ENCODE data around the gene MYH9. TPM values are rescaled to one million over a fixed set of nuclear protein-coding genes. Genes with fewer than 3 reads are reported as not detected.

The MYH9 gene
- total and polyA plus RNA-seq, 4 donors = 32.3 to 150 (median 98.7) TPM

GRCh38 chr22:36302439-36303114 lies 85.2 kb downstream of the MYH9 start:
- Histone ChIP-seq H3K36me3 (ENCODE audit: control insufficient read depth in 4 of 4, insufficient read depth in 3 of 4, low read depth in 1 of 4, low read length in 3 of 4) (peaks cover 36 to 89% (median 70%) of the 10 kb centered on the region in 4 donors), H3K9ac (ENCODE audit: low read depth in 1 of 2, low read length in 2 of 2) (no peak overlapping the region), H3K9me3 (ENCODE audit: control insufficient read depth in 4 of 4, low read length in 3 of 4) (no peaks in the 10 kb centered on the region), H3K27me3 (ENCODE audit: control insufficient read depth in 4 of 4, insufficient read depth in 4 of 4, low read length in 3 of 4) (no peaks in the 10 kb centered on the region), H3K4me1 (ENCODE audit: control insufficient read depth in 4 of 4, insufficient read depth in 4 of 4, low read length in 3 of 4) (peaks cover 0 to 33% (median 18%) of the 10 kb centered on the region in 4 donors), H3K4me3 (ENCODE audit: low read depth in 1 of 3, low read length in 3 of 3) (no peak overlapping the region), H3K27ac (ENCODE audit: low read depth in 1 of 2, low read length in 2 of 2) (no peak overlapping the region)
- DNase-seq (ENCODE audit: low spot score) = no peak
- 95% methylated on average over 17 of the region's 17 CpGs for WGBS
- TF ChIP-seq TAF1 (conservative IDR thresholded peaks at IDR 0.05) = no peak
- no peak for TF ChIP-seq FOXA1 (IDR thresholded peaks at IDR 0.05)

GRCh38 chr22:36301851-36302250 lies 85.9 kb downstream of the MYH9 start:
- Histone ChIP-seq H3K9ac (ENCODE audit: low read depth in 1 of 2, low read length in 2 of 2) (no peak overlapping the region), H3K9me3 (ENCODE audit: control insufficient read depth in 4 of 4, low read length in 3 of 4) (no peaks in the 10 kb centered on the region), H3K4me3 (ENCODE audit: low read depth in 1 of 3, low read length in 3 of 3) (no peak overlapping the region), H3K27ac (ENCODE audit: low read depth in 1 of 2, low read length in 2 of 2) (no peak overlapping the region), H3K27me3 (ENCODE audit: control insufficient read depth in 4 of 4, insufficient read depth in 4 of 4, low read length in 3 of 4) (no peaks in the 10 kb centered on the region), H3K4me1 (ENCODE audit: control insufficient read depth in 4 of 4, insufficient read depth in 4 of 4, low read length in 3 of 4) (peaks cover 0 to 33% (median 18%) of the 10 kb centered on the region in 4 donors), H3K36me3 (ENCODE audit: control insufficient read depth in 4 of 4, insufficient read depth in 3 of 4, low read depth in 1 of 4, low read length in 3 of 4) (peaks cover 36 to 91% (median 73%) of the 10 kb centered on the region in 4 donors)
- no peak for DNase-seq (ENCODE audit: low spot score)
- WGBS = 86% methylated on average over 8 of the region's 8 CpGs
- no peak for TF ChIP-seq ATF3 (IDR thresholded peaks at IDR 0.05)
- no peak for TF ChIP-seq TAF1 (conservative IDR thresholded peaks at IDR 0.05)
- no peak for TF ChIP-seq ZBTB33 (IDR thresholded peaks at IDR 0.05)
- no peak for TF ChIP-seq GABPA (IDR thresholded peaks at IDR 0.05 in 1 of 2, conservative IDR thresholded peaks at IDR 0.05 in 1 of 2)
- no peak for TF ChIP-seq SP1 (IDR thresholded peaks at IDR 0.05)
- TF ChIP-seq EGR1 (IDR thresholded peaks at IDR 0.05; ENCODE audit: low read depth in 2 of 2) = no peak
- no peak for TF ChIP-seq JUND (IDR thresholded peaks at IDR 0.05)
- no peak for TF ChIP-seq CTCF (IDR thresholded peaks at IDR 0.05; ENCODE audit: low read depth, low read length, missing input control)

DNA sequence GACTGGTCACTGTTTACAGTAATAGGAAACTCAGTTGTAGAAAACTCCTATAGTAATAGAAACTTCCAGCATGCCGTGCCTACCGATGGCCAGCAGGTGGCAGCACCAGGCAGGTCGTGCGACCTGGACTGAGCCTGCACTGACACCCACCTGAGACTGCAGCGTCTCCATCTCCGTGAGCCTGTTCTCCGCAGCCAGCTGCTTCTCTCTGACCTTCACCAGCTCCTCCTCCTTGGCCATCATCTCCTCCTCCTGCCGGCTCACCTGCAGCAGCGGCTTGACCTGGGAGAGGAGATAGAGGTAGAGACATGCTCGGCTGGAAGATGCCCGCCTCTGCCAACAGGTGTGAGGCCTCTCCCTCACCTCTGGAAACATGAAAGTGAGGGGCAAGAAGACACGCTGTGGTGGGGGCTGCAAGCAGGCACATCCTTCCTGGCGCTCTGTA lies 86.4 kb downstream of the MYH9 start:
- Histone ChIP-seq H3K36me3 (ENCODE audit: control insufficient read depth in 4 of 4, insufficient read depth in 3 of 4, low read depth in 1 of 4, low read length in 3 of 4) (peaks cover 36 to 91% (median 74%) of the 10 kb centered on the region in 4 donors), H3K27ac (ENCODE audit: low read depth in 1 of 2, low read length in 2 of 2) (no peak overlapping the region), H3K9ac (ENCODE audit: low read depth in 1 of 2, low read length in 2 of 2) (no peak overlapping the region), H3K9me3 (ENCODE audit: control insufficient read depth in 4 of 4, low read length in 3 of 4) (no peaks in the 10 kb centered on the region), H3K4me3 (ENCODE audit: low read depth in 1 of 3, low read length in 3 of 3) (no peak overlapping the region), H3K27me3 (ENCODE audit: control insufficient read depth in 4 of 4, insufficient read depth in 4 of 4, low read length in 3 of 4) (no peaks in the 10 kb centered on the region), H3K4me1 (ENCODE audit: control insufficient read depth in 4 of 4, insufficient read depth in 4 of 4, low read length in 3 of 4) (peaks cover 0 to 33% (median 18%) of the 10 kb centered on the region in 4 donors)
- peak; percentile 87 for DNase-seq (ENCODE audit: low spot score)
- WGBS = 32% methylated on average over 13 of the region's 13 CpGs
- TF ChIP-seq HNF4A (conservative IDR thresholded peaks at IDR 0.05) (peak in 1 of 2 donors; percentile 11), YY1 (IDR thresholded peaks at IDR 0.05) (no peak), CTCF (IDR thresholded peaks at IDR 0.05; ENCODE audit: low read depth, low read length, missing input control) (peak; percentile 93), ATF3 (IDR thresholded peaks at IDR 0.05) (no peak), HNF4G (IDR thresholded peaks at IDR 0.05) (no peak), RAD21 (IDR thresholded peaks at IDR 0.05) (peak; percentile 94 to 98), FOXA2 (IDR thresholded peaks at IDR 0.05) (no peak), NR2F2 (IDR thresholded peaks at IDR 0.05) (no peak), REST (IDR thresholded peaks at IDR 0.05) (no peak), FOXA1 (IDR thresholded peaks at IDR 0.05) (no peak), EGR1 (IDR thresholded peaks at IDR 0.05; ENCODE audit: low read depth in 2 of 2) (no peak), RXRA (IDR thresholded peaks at IDR 0.05) (peak in 1 of 2 donors; percentile 23)
